Measurements from ENCODE around the gene RAB9A. TPM values are rescaled to one million over a fixed set of nuclear protein-coding genes. Genes with fewer than 3 reads are reported as not detected.

RAB9A gene
- total and polyA plus RNA-seq, 4 donors = 21.2 to 38.4 (median 22.8) TPM

DNA sequence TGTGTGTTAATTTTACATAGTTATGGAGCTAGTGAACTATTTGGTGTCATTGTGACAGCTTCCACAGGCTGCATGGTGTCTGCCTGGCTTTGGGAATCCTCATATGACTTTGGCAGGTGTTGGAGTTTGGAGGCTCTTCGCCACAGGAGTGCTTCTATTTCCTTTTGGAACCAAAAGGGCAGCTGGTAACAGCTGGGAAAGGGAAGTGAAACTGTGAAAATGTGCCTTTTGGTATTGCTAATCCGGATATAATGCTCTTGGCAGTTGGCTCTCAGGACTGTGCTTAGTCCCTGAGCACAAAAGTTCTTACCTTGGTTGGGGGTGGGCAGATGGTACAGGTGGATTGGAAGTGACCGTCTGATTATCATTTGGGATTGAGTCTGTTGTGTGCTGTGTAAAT lies 63.7 kb downstream of the RAB9A start:
- WGBS, 2 donors = 16 to 57% methylated on average over 3 of the region's 3 CpGs
- no peak for TF ChIP-seq CTCF (IDR thresholded peaks at IDR 0.05; ENCODE audit: control extremely low read depth, extremely low read depth)
- Histone ChIP-seq H3K9ac (ENCODE audit: insufficient read depth in 1 of 2, low read length in 2 of 2) (no peak overlapping the region), H3K27ac (ENCODE audit: low read depth in 1 of 2, low read length in 1 of 2) (no peak overlapping the region), H3K27me3 (ENCODE audit: control insufficient read depth in 3 of 3, insufficient read depth in 3 of 3, low read length in 2 of 3) (peaks cover 0 to 17% (median 6%) of the 10 kb centered on the region in 3 donors), H3K4me1 (ENCODE audit: control insufficient read depth in 5 of 5, insufficient read depth in 5 of 5, low read length in 5 of 5) (no peaks in the 10 kb centered on the region), H3K9me3 (ENCODE audit: control insufficient read depth in 4 of 4, insufficient read depth in 3 of 4, low read length in 3 of 4) (no peaks in the 10 kb centered on the region), H3K4me3 (no peak overlapping the region), H3K36me3 (ENCODE audit: control insufficient read depth in 4 of 4, insufficient read depth in 4 of 4, low read length in 4 of 4) (peaks cover 0 to 22% (median 6%) of the 10 kb centered on the region in 4 donors)
- DNase-seq = no peak
- ATAC-seq (ENCODE audit: insufficient read depth, low FRiP score) = no peak

DNA sequence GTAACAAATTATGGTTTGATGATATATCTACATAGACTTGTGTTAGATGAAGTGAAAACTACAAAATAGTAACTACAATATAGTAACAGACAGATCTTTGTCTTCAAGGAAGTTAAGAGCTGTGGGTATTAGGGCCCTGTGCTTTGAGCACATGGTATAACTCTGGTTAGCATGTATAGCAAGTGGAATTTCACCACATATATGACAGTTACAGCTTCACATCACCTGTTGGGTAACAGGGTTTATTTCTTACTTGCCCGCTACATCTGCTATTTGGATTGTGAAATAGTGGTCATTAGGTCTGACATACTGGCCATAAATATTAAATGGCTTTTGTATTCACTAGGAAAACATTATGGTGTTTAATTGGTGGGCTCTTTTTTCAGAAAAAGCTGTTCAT lies 65.8 kb downstream of the RAB9A start:
- Histone ChIP-seq H3K4me3 (no peak overlapping the region), H3K27ac (ENCODE audit: low read depth in 1 of 2, low read length in 1 of 2) (no peak overlapping the region), H3K4me1 (ENCODE audit: control insufficient read depth in 5 of 5, insufficient read depth in 5 of 5, low read length in 5 of 5) (peaks cover 0 to under 1% (median 0%) of the 10 kb centered on the region in 5 donors), H3K36me3 (ENCODE audit: control insufficient read depth in 4 of 4, insufficient read depth in 4 of 4, low read length in 4 of 4) (peaks cover 5 to 27% (median 8%) of the 10 kb centered on the region in 4 donors), H3K9ac (ENCODE audit: insufficient read depth in 1 of 2, low read length in 2 of 2) (no peak overlapping the region), H3K9me3 (ENCODE audit: control insufficient read depth in 4 of 4, insufficient read depth in 3 of 4, low read length in 3 of 4) (no peaks in the 10 kb centered on the region), H3K27me3 (ENCODE audit: control insufficient read depth in 3 of 3, insufficient read depth in 3 of 3, low read length in 2 of 3) (peaks cover 0 to 14% (median 12%) of the 10 kb centered on the region in 3 donors)
- no peak for ATAC-seq (ENCODE audit: insufficient read depth, low FRiP score)
- no peak for TF ChIP-seq CTCF (IDR thresholded peaks at IDR 0.05; ENCODE audit: control extremely low read depth, extremely low read depth)
- DNase-seq = no peak
- 37 to 76% methylated on average over 1 of the region's 1 CpG for WGBS, 2 donors

DNA sequence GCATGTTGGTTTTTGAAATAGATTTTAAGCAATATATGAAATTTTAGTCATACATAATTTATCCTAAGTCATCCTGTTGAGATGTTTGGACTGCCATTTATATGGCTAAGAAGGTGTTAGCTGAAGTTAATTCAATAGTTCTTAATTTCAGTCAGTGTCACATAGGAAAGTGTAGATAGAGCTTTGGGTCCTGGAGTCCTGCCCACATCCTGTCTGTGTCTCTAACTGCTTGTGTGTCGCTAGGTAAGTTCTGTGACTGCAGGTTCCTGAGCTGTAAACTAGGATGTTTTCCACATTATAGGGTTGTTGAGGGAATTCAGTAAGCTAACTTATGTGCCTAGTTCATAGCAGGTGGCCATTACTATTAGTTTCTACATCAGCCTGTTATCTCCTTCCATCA lies 66.3 kb downstream of the RAB9A start:
- 14 to 54% methylated on average over 1 of the region's 1 CpG for WGBS, 2 donors
- H3K27ac ChIP-seq (ENCODE audit: low read depth in 1 of 2, low read length in 1 of 2) = no peak overlapping the region
- TF ChIP-seq CTCF (IDR thresholded peaks at IDR 0.05; ENCODE audit: control extremely low read depth, extremely low read depth) = no peak
- DNase-seq (no peak), ATAC-seq (ENCODE audit: insufficient read depth, low FRiP score) (no peak)
- H3K4me1 ChIP-seq (ENCODE audit: control insufficient read depth in 5 of 5, insufficient read depth in 5 of 5, low read length in 5 of 5) = peaks cover 0 to 4% (median 0%) of the 10 kb centered on the region in 5 donors
- peaks cover 5 to 28% (median 7%) of the 10 kb centered on the region in 4 donors for H3K36me3 ChIP-seq (ENCODE audit: control insufficient read depth in 4 of 4, insufficient read depth in 4 of 4, low read length in 4 of 4)
- H3K9me3 ChIP-seq (ENCODE audit: control insufficient read depth in 4 of 4, insufficient read depth in 3 of 4, low read length in 3 of 4) = no peaks in the 10 kb centered on the region
- H3K9ac ChIP-seq (ENCODE audit: insufficient read depth in 1 of 2, low read length in 2 of 2) = no peak overlapping the region
- H3K27me3 ChIP-seq (ENCODE audit: control insufficient read depth in 3 of 3, insufficient read depth in 3 of 3, low read length in 2 of 3) = peaks cover 0 to 15% (median 10%) of the 10 kb centered on the region in 3 donors
- H3K4me3 ChIP-seq = no peak overlapping the region

DNA sequence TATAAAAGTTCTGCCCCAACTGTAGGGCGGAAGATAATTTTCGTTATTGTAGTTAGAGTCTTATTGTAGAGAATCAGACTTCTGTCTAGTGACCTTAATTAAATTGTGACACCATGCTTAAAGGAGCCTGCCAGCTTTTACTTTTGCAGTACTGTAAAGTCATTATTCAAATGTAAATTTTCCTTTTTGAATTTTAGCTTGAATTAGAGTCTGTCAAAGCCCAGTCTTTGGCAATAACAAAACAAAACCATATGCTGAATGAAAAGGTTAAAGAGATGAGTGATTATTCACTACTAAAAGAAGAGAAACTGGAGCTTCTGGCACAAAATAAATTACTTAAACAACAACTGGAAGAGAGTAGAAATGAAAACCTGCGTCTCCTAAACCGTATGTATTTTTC lies 67.5 kb downstream of the RAB9A start:
- no peak for TF ChIP-seq CTCF (IDR thresholded peaks at IDR 0.05; ENCODE audit: control extremely low read depth, extremely low read depth)
- H3K4me3 ChIP-seq = no peak overlapping the region
- DNase-seq = no peak
- 95 to 100% methylated on average over 4 of the region's 4 CpGs for WGBS, 2 donors
- peaks cover 0 to 20% (median 9%) of the 10 kb centered on the region in 3 donors for H3K27me3 ChIP-seq (ENCODE audit: control insufficient read depth in 3 of 3, insufficient read depth in 3 of 3, low read length in 2 of 3)
- ATAC-seq (ENCODE audit: insufficient read depth, low FRiP score) = no peak
- H3K27ac ChIP-seq (ENCODE audit: low read depth in 1 of 2, low read length in 1 of 2) = no peak overlapping the region
- H3K9ac ChIP-seq (ENCODE audit: insufficient read depth in 1 of 2, low read length in 2 of 2) = no peak overlapping the region
- H3K36me3 ChIP-seq (ENCODE audit: control insufficient read depth in 4 of 4, insufficient read depth in 4 of 4, low read length in 4 of 4) = peaks cover 5 to 25% (median 7%) of the 10 kb centered on the region in 4 donors
- no peaks in the 10 kb centered on the region for H3K9me3 ChIP-seq (ENCODE audit: control insufficient read depth in 4 of 4, insufficient read depth in 3 of 4, low read length in 3 of 4)
- peaks cover 0 to 4% (median 0%) of the 10 kb centered on the region in 5 donors for H3K4me1 ChIP-seq (ENCODE audit: control insufficient read depth in 5 of 5, insufficient read depth in 5 of 5, low read length in 5 of 5)
